Prostate gland (tissue), 2 donors: ENCODE measurements around the gene TOB2. TPM values are rescaled to one million over a fixed set of nuclear protein-coding genes. Genes with fewer than 3 reads are reported as not detected.

Experiments
- DNase-seq: peaks from one replicate; pipeline ENCODE4 v3.0.0-alpha.2; 2019; ENCODE audit warnings: low spot score
- H3K27ac ChIP-seq, 2 donors: fragments of 200-600 bp; sonication (generic); 2 replicates each; pipeline ENCODE4 v1.5.1; 2017 to 2019
- H3K27me3 ChIP-seq: fragments of 200-600 bp; sonication (generic); replicated peaks from 2 replicates; pipeline ENCODE4 v1.5.1; 2019; ENCODE audit not compliant: insufficient read depth
- H3K36me3 ChIP-seq, 2 donors: fragments of 200-600 bp; sonication (generic); 1 replicate in 1 of 2; 2 replicates in 1 of 2; pipeline versions ENCODE4 v1.5.1 to v1.8.1; 2017 to 2019
- H3K4me1 ChIP-seq: fragments of 200-600 bp; sonication (generic); replicated peaks from 2 replicates; pipeline ENCODE4 v1.5.1; 2019
- H3K4me3 ChIP-seq, 2 donors: fragments of 200-600 bp; sonication (generic); 2 replicates each; pipeline ENCODE4 v1.5.1; 2017 to 2019
- H3K9me3 ChIP-seq: fragments of 200-600 bp; sonication (generic); 2 replicates; pipeline ENCODE4 v1.5.1; 2017
- CTCF ChIP-seq, 4 experiments: fragments of 200-600 bp in 2 of 4; fragments of 450-650 bp in 2 of 4; sonication (generic) in 2 of 4; IDR thresholded peaks; 1 replicate in 3 of 4; 2 replicates in 1 of 4; pipeline ENCODE4 v1.5.1; 2016 to 2019; ENCODE audit warnings: antibody characterized with exemption in 4 of 4, mild to moderate bottlenecking in 2 of 4, moderate library complexity in 2 of 4
- POLR2A ChIP-seq: fragments of 450-650 bp; IDR thresholded peaks from one replicate; pipeline ENCODE4 v1.6.1; 2016; ENCODE audit warnings: antibody characterized with exemption, mild to moderate bottlenecking
- POLR2AphosphoS5 ChIP-seq: sonication (generic); formaldehyde crosslinking; IDR thresholded peaks from one replicate; pipeline ENCODE4 v1.6.1; 2017; ENCODE audit warnings: antibody characterized with exemption
- WGBS: methylation state at CpG from one replicate; pipeline ENCODE4 v1.1.5; 2018; 5-methylcytosine and 5-hydroxymethylcytosine counted together
- intact Hi-C: fragments of 100-400 bp; cut with DNase I; formaldehyde crosslinking; loops from one replicate; pipeline ENCODE4 v1.14.2; 2022
- total RNA-seq, 2 donors: library from RNA; depleted of rRNA; stranded (reverse); fragments of >200 nt; gene quantifications; one replicate each; pipeline ENCODE4 v1.1.0, GENCODE V29; 2016

TOB2 gene
- 10 to 100 TPM; 56.7 to 80.8 TPM for total RNA-seq

- intact Hi-C loops: no loop called here
Observed at GRCh38 chr22:41446639-41447434, at the start of gene TOB2. TSS of gene TOB2 (minus strand) at chr22:41446801. CDS start at chr22:41437345, 9,456 bp downstream.

GRCh38 chr22:41491374-41492100 lies 44.9 kb upstream of the TOB2 start:
- Histone ChIP-seq H3K27me3 (no peaks in the 10 kb centered on the region), H3K36me3 (no peaks in the 10 kb centered on the region), H3K27ac (peak overlapping the region in 1 of 2 donors; percentile 25), H3K4me1 (no peaks in the 10 kb centered on the region), H3K4me3 (no peak overlapping the region), H3K9me3 (no peaks in the 10 kb centered on the region)
- intact Hi-C loops: no loop called here
- DNase-seq: no peak
- WGBS: 58% methylated on average over 5 of the region's 5 CpGs
- TF ChIP-seq POLR2AphosphoS5 (peak; percentile 33), POLR2A (no peak), CTCF (IDR thresholded peaks at IDR 0.05) (no peak)

More at GRCh38 chr22:41446639-41447434, at the start of gene TOB2:
- TF ChIP-seq POLR2A (peak; percentile 99), POLR2AphosphoS5 (peak; percentile 99), CTCF (IDR thresholded peaks at IDR 0.05) (peak in 1 of 4 experiments; percentile 3)
- DNase-seq: peak; percentile 96
- Histone ChIP-seq H3K27me3 (no peaks in the 10 kb centered on the region), H3K27ac (peak within 1 kb of the TSS; percentile 96 to 100), H3K9me3 (no peaks in the 10 kb centered on the region), H3K4me3 (peak within 1 kb of the TSS; percentile 89 to 99), H3K4me1 (peaks cover 2% of the 10 kb centered on the region), H3K36me3 (no peaks in the 10 kb centered on the region)
- under 1% methylated on average over 46 of the region's 85 CpGs for WGBS

GRCh38 chr22:41488596-41489385 lies 42.2 kb upstream of the TOB2 start:
- Histone ChIP-seq H3K27me3 (no peaks in the 10 kb centered on the region), H3K36me3 (no peaks in the 10 kb centered on the region), H3K4me3 (no peak overlapping the region), H3K27ac (no peak overlapping the region), H3K4me1 (no peaks in the 10 kb centered on the region), H3K9me3 (no peaks in the 10 kb centered on the region)
- WGBS: 79% methylated on average over 3 of the region's 3 CpGs
- TF ChIP-seq CTCF (IDR thresholded peaks at IDR 0.05): no peak
- TF ChIP-seq POLR2A: no peak
- no peak for TF ChIP-seq POLR2AphosphoS5
- DNase-seq: no peak
- intact Hi-C loops: no loop called here

GRCh38 chr22:41488076-41488475 lies 41.5 kb upstream of the TOB2 start:
- Histone ChIP-seq H3K36me3 (no peaks in the 10 kb centered on the region), H3K27me3 (no peaks in the 10 kb centered on the region), H3K4me1 (no peaks in the 10 kb centered on the region), H3K27ac (no peak overlapping the region), H3K4me3 (no peak overlapping the region), H3K9me3 (no peaks in the 10 kb centered on the region)
- intact Hi-C loops: no loop called here
- no peak for DNase-seq
- TF ChIP-seq POLR2A (no peak), CTCF (IDR thresholded peaks at IDR 0.05) (no peak), POLR2AphosphoS5 (no peak)
- WGBS: 69% methylated on average over 4 of the region's 4 CpGs
